T-helper 2 cell treated with Interferon-gamma antibody and Interleukin-4, amounts not matched to agents 5 μg/mL and 100 μg/mL, for 36 hours (primary cell): Measurements from ENCODE around the gene EEF2KMT.

Experiments used
- DNase-seq: peaks from one replicate; pipeline ENCODE4 v3.0.0; 2021; ENCODE audit warnings: low spot score
- H3K27ac Mint-ChIP-seq: one replicate; pipeline ENCODE4 v1.8.0; 2021; ENCODE audit warnings: mild to moderate bottlenecking, mixed read lengths
- H3K27me3 Mint-ChIP-seq: one replicate; pipeline ENCODE4 v1.8.0; 2021; ENCODE audit warnings: low read depth, mixed read lengths
- H3K36me3 Mint-ChIP-seq: one replicate; pipeline ENCODE4 v1.8.0; 2021; ENCODE audit warnings: low read depth, mixed read lengths
- H3K4me1 Mint-ChIP-seq: one replicate; pipeline ENCODE4 v1.8.0; 2021; ENCODE audit warnings: low read depth, mixed read lengths
- H3K4me3 Mint-ChIP-seq: one replicate; pipeline ENCODE4 v1.8.0; 2022; ENCODE audit warnings: mild to moderate bottlenecking, moderate library complexity, mixed read lengths
- H3K9me3 Mint-ChIP-seq: one replicate; pipeline ENCODE4 v1.8.0; 2021; ENCODE audit warnings: mixed read lengths

The EEF2KMT gene

GRCh38 chr16:5070431-5071186 lies 27.0 kb downstream of the EEF2KMT start:
- H3K4me1 Mint-ChIP-seq, result peaks cover 20% of the 10 kb centered on the region
- H3K9me3 Mint-ChIP-seq, result no peaks in the 10 kb centered on the region
- H3K27ac Mint-ChIP-seq, result no peak overlapping the region
- peak overlapping the region; percentile 15 for H3K4me3 Mint-ChIP-seq
- DNase-seq, result no peak
- H3K36me3 Mint-ChIP-seq, result peaks cover 10% of the 10 kb centered on the region
- no peaks in the 10 kb centered on the region for H3K27me3 Mint-ChIP-seq

- no peak for DNase-seq
- peaks cover 5% of the 10 kb centered on the region for H3K36me3 Mint-ChIP-seq
- H3K27me3 Mint-ChIP-seq, result no peaks in the 10 kb centered on the region
- H3K27ac Mint-ChIP-seq, result no peak overlapping the region
- H3K9me3 Mint-ChIP-seq, result no peaks in the 10 kb centered on the region
- no peak overlapping the region for H3K4me3 Mint-ChIP-seq
- H3K4me1 Mint-ChIP-seq, result peaks cover 20% of the 10 kb centered on the region
These were observed 27.7 kb downstream of the EEF2KMT start for GRCh38 chr16:5069854-5070253.

GRCh38 chr16:5069048-5069447 lies 28.5 kb downstream of the EEF2KMT start:
- Mint-ChIP-seq H3K27me3 (no peaks in the 10 kb centered on the region), H3K27ac (no peak overlapping the region), H3K9me3 (no peaks in the 10 kb centered on the region), H3K36me3 (no peaks in the 10 kb centered on the region), H3K4me3 (no peak overlapping the region), H3K4me1 (peaks cover 20% of the 10 kb centered on the region)
- no peak for DNase-seq

- DNase-seq, result no peak
- Mint-ChIP-seq H3K36me3 (no peaks in the 10 kb centered on the region), H3K4me3 (no peak overlapping the region), H3K27ac (no peak overlapping the region), H3K27me3 (no peaks in the 10 kb centered on the region), H3K9me3 (no peaks in the 10 kb centered on the region), H3K4me1 (peaks cover 4% of the 10 kb centered on the region)
These were observed 31.1 kb downstream of the EEF2KMT start for GRCh38 chr16:5066511-5066910.

GRCh38 chr16:5065813-5066212 lies 31.8 kb downstream of the EEF2KMT start, which contains the start of gene C16orf89:
Gene C16orf89, minus strand, starts transcription at chr16:5065956. Its CDS starts 48 bp downstream, at chr16:5065908.
- Mint-ChIP-seq H3K27me3 (no peaks in the 10 kb centered on the region), H3K36me3 (no peaks in the 10 kb centered on the region), H3K27ac (no peak within 1 kb of the TSS), H3K9me3 (no peaks in the 10 kb centered on the region), H3K4me3 (no peak within 1 kb of the TSS), H3K4me1 (no peaks in the 10 kb centered on the region)
- no peak for DNase-seq

GRCh38 chr16:5065326-5065725 lies 32.3 kb downstream of the EEF2KMT start:
- Mint-ChIP-seq H3K27me3 (no peaks in the 10 kb centered on the region), H3K36me3 (no peaks in the 10 kb centered on the region), H3K4me3 (no peak overlapping the region), H3K4me1 (no peaks in the 10 kb centered on the region), H3K9me3 (no peaks in the 10 kb centered on the region), H3K27ac (no peak overlapping the region)
- DNase-seq, result no peak

- no peak for DNase-seq
- no peak overlapping the region for H3K27ac Mint-ChIP-seq
- no peak overlapping the region for H3K4me3 Mint-ChIP-seq
- no peaks in the 10 kb centered on the region for H3K36me3 Mint-ChIP-seq
- H3K9me3 Mint-ChIP-seq, result no peaks in the 10 kb centered on the region
- H3K27me3 Mint-ChIP-seq, result no peaks in the 10 kb centered on the region
- no peaks in the 10 kb centered on the region for H3K4me1 Mint-ChIP-seq
These were observed 32.7 kb downstream of the EEF2KMT start for GRCh38 chr16:5064915-5065314.

- Mint-ChIP-seq H3K27me3 (no peaks in the 10 kb centered on the region), H3K36me3 (no peaks in the 10 kb centered on the region), H3K4me3 (no peak overlapping the region), H3K9me3 (no peaks in the 10 kb centered on the region), H3K4me1 (no peaks in the 10 kb centered on the region), H3K27ac (no peak overlapping the region)
- no peak for DNase-seq
These were observed 34.5 kb downstream of the EEF2KMT start for GRCh38 chr16:5062790-5063765.

- no peak for DNase-seq
- Mint-ChIP-seq H3K27me3 (no peaks in the 10 kb centered on the region), H3K4me1 (no peaks in the 10 kb centered on the region), H3K36me3 (no peaks in the 10 kb centered on the region), H3K27ac (no peak overlapping the region), H3K4me3 (no peak overlapping the region), H3K9me3 (no peaks in the 10 kb centered on the region)
These were observed 35.5 kb downstream of the EEF2KMT start for GRCh38 chr16:5062051-5062450.

- no peak for DNase-seq
- no peaks in the 10 kb centered on the region for H3K4me1 Mint-ChIP-seq
These were observed 37.4 kb downstream of the EEF2KMT start for GRCh38 chr16:5060073-5060641.

GRCh38 chr16:5059386-5060072 lies 38.1 kb downstream of the EEF2KMT start:
- H3K9me3 Mint-ChIP-seq, result no peaks in the 10 kb centered on the region

More at GRCh38 chr16:5060073-5060641, 37.4 kb downstream of the EEF2KMT start:
- Mint-ChIP-seq H3K4me3 (no peak overlapping the region), H3K27me3 (no peaks in the 10 kb centered on the region), H3K27ac (no peak overlapping the region), H3K9me3 (no peaks in the 10 kb centered on the region), H3K36me3 (no peaks in the 10 kb centered on the region)

GRCh38 chr16:5058476-5058875 lies 39.1 kb downstream of the EEF2KMT start:
- Mint-ChIP-seq H3K27ac (no peak overlapping the region), H3K4me3 (no peak overlapping the region), H3K27me3 (no peaks in the 10 kb centered on the region), H3K4me1 (no peaks in the 10 kb centered on the region), H3K9me3 (no peaks in the 10 kb centered on the region), H3K36me3 (no peaks in the 10 kb centered on the region)
- DNase-seq, result no peak

More at GRCh38 chr16:5059386-5060072, 38.1 kb downstream of the EEF2KMT start:
- no peak overlapping the region for H3K4me3 Mint-ChIP-seq
- no peak for DNase-seq
- no peaks in the 10 kb centered on the region for H3K4me1 Mint-ChIP-seq
- no peaks in the 10 kb centered on the region for H3K36me3 Mint-ChIP-seq
- no peak overlapping the region for H3K27ac Mint-ChIP-seq
- no peaks in the 10 kb centered on the region for H3K27me3 Mint-ChIP-seq

- Mint-ChIP-seq H3K27ac (no peak overlapping the region), H3K27me3 (no peaks in the 10 kb centered on the region), H3K36me3 (no peaks in the 10 kb centered on the region), H3K4me3 (no peak overlapping the region), H3K9me3 (no peaks in the 10 kb centered on the region), H3K4me1 (no peaks in the 10 kb centered on the region)
- peak; percentile 32 for DNase-seq
These were observed 41.2 kb downstream of the EEF2KMT start for GRCh38 chr16:5056352-5056751.
